Trophoblast cell (in vitro differentiated cells and primary cell): ENCODE data around the gene RNASE13.

Experiments used
- DNase-seq, 2 donors: peaks; one replicate each; pipeline ENCODE4 v3.0.0-alpha.2; 2016
- H2AFZ ChIP-seq: 2 replicates; pipeline ENCODE4 v1.6.1; 2013; ENCODE audit warnings: low read length, moderate library complexity, mild to moderate bottlenecking; ENCODE audit not compliant: insufficient read depth, poor library complexity
- H2AK5ac ChIP-seq: 2 replicates; pipeline ENCODE4 v1.6.1; 2013; ENCODE audit warnings: mild to moderate bottlenecking, low read length
- H2BK120ac ChIP-seq: 2 replicates; pipeline ENCODE4 v1.6.1; 2013; ENCODE audit warnings: low read length, mild to moderate bottlenecking, moderate library complexity; ENCODE audit not compliant: insufficient read depth, poor library complexity
- H2BK12ac ChIP-seq: 2 replicates; pipeline ENCODE4 v1.6.1; 2013; ENCODE audit warnings: mild to moderate bottlenecking, low read length, moderate library complexity
- H2BK5ac ChIP-seq: 2 replicates; pipeline ENCODE4 v1.6.1; 2013; ENCODE audit warnings: low read length, low read depth, moderate library complexity, mild to moderate bottlenecking; ENCODE audit not compliant: poor library complexity
- H3K14ac ChIP-seq: 2 replicates; pipeline ENCODE4 v1.6.1; 2013; ENCODE audit warnings: mild to moderate bottlenecking, low read length
- H3K18ac ChIP-seq: 2 replicates; pipeline ENCODE4 v1.6.1; 2013; ENCODE audit warnings: mild to moderate bottlenecking, low read length
- H3K23ac ChIP-seq: 2 replicates; pipeline ENCODE4 v1.6.1; 2013; ENCODE audit warnings: low read length
- H3K27ac ChIP-seq: 2 replicates; pipeline ENCODE4 v1.5.1; 2013; ENCODE audit warnings: low read depth, mild to moderate bottlenecking, inconsistent platforms, low read length, moderate library complexity
- H3K27me3 ChIP-seq: 2 replicates; pipeline ENCODE4 v1.6.1; 2013; ENCODE audit warnings: inconsistent platforms, mild to moderate bottlenecking, low read length, moderate library complexity; ENCODE audit not compliant: insufficient read depth
- H3K36me3 ChIP-seq, 2 experiments: 1 replicate in 1 of 2; 2 replicates in 1 of 2; pipeline ENCODE4 v1.6.1; 2013; ENCODE audit warnings: low read length in 2 of 2, mild to moderate bottlenecking in 2 of 2, moderate library complexity in 1 of 2; ENCODE audit not compliant: insufficient read depth in 2 of 2, control insufficient read depth in 1 of 2
- H3K4ac ChIP-seq: 2 replicates; pipeline ENCODE4 v1.6.1; 2013; ENCODE audit warnings: low read depth, mild to moderate bottlenecking, low read length, moderate library complexity
- H3K4me1 ChIP-seq, 2 experiments: 1 replicate in 1 of 2; 2 replicates in 1 of 2; pipeline ENCODE4 v1.6.1; 2013; ENCODE audit warnings: low read length in 2 of 2, mild to moderate bottlenecking in 2 of 2, moderate library complexity in 1 of 2; ENCODE audit not compliant: insufficient read depth in 2 of 2, control insufficient read depth in 1 of 2
- H3K4me2 ChIP-seq: 2 replicates; pipeline ENCODE4 v1.6.1; 2013; ENCODE audit warnings: inconsistent platforms, mild to moderate bottlenecking, low read length, moderate library complexity
- H3K4me3 ChIP-seq: 2 replicates; pipeline ENCODE4 v1.5.1; 2013; ENCODE audit warnings: mild to moderate bottlenecking, low read depth, low read length, inconsistent platforms
- H3K79me1 ChIP-seq: one replicate; pipeline ENCODE4 v1.6.1; 2013; ENCODE audit warnings: low read length
- H3K79me2 ChIP-seq: 2 replicates; pipeline ENCODE4 v1.6.1; 2013; ENCODE audit warnings: low read length, mild to moderate bottlenecking; ENCODE audit not compliant: control insufficient read depth, insufficient read depth, poor library complexity
- H3K9ac ChIP-seq: 2 replicates; pipeline ENCODE4 v1.6.1; 2013; ENCODE audit warnings: mild to moderate bottlenecking, low read length
- H3K9me3 ChIP-seq: 2 replicates; pipeline ENCODE4 v1.6.1; 2013; ENCODE audit warnings: low read depth, mild to moderate bottlenecking, control low read depth, inconsistent platforms, low read length; ENCODE audit not compliant: insufficient read depth
- H4K12ac ChIP-seq: 2 replicates; pipeline ENCODE4 v1.6.1; 2013; ENCODE audit warnings: low read depth, mild to moderate bottlenecking, low read length, moderate library complexity
- H4K8ac ChIP-seq: 2 replicates; pipeline ENCODE4 v1.6.1; 2013; ENCODE audit warnings: low read depth, mild to moderate bottlenecking, low read length, moderate library complexity
- H4K91ac ChIP-seq: one replicate; pipeline ENCODE4 v1.6.1; 2013; ENCODE audit warnings: low read depth, mild to moderate bottlenecking, low read length, moderate library complexity
- WGBS: extraction: QIAGEN DNeasy Blood & Tissue Kit; methylation state at CpG from one replicate; pipeline ENCODE4 v1.1.7; 2013; ENCODE audit warnings: missing lambda C conversion rate; ENCODE audit not compliant: insufficient read length, insufficient coverage; ENCODE audit errors: extremely low coverage; 5-methylcytosine and 5-hydroxymethylcytosine counted together

The RNASE13 gene

DNA sequence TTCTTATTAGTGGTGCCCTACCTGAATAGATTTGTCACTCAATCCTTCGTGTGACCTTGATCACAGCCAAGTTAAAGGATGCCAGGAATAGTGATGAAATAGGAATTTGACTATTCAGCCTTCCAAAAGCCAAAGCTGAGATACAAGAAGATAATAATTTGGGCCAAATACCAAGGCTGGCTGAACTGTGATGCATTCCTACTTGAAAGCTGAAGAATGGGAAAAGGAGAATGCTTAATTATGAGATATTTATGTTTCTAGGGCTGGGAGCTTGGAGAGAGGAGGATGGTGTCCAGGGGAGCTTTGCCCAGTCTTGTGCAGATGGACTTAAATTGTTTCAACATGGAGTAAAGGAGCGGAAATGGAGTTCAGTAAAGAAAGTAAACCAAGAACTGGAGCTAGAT is 12.8 kb upstream of the RNASE13 start:
- Histone ChIP-seq H3K79me1 (peaks cover 4% of the 10 kb centered on the region), H4K91ac (no peak overlapping the region), H2BK12ac (no peak overlapping the region), H3K27me3 (no peaks in the 10 kb centered on the region), H3K18ac (no peak overlapping the region), H4K8ac (no peak overlapping the region), H3K9ac (no peak overlapping the region), H3K4me3 (no peak overlapping the region), H3K14ac (no peak overlapping the region), H3K4ac (no peak overlapping the region), H4K12ac (no peak overlapping the region), H3K27ac (no peak overlapping the region), H3K9me3 (no peaks in the 10 kb centered on the region), H2BK5ac (no peak overlapping the region), H3K79me2 (no peaks in the 10 kb centered on the region), H2BK120ac (no peak overlapping the region), H3K4me2 (no peak overlapping the region), H3K36me3 (no peaks in the 10 kb centered on the region), H3K23ac (no peak overlapping the region), H3K4me1 (peaks cover 9 to 18% of the 10 kb centered on the region in 2 experiments), H2AFZ (no peak overlapping the region), H2AK5ac (no peak overlapping the region)
- no CpG with 5 or more reads among the region's 2 CpGs for WGBS
- DNase-seq = peak in 1 of 2 donors; percentile 38

DNA sequence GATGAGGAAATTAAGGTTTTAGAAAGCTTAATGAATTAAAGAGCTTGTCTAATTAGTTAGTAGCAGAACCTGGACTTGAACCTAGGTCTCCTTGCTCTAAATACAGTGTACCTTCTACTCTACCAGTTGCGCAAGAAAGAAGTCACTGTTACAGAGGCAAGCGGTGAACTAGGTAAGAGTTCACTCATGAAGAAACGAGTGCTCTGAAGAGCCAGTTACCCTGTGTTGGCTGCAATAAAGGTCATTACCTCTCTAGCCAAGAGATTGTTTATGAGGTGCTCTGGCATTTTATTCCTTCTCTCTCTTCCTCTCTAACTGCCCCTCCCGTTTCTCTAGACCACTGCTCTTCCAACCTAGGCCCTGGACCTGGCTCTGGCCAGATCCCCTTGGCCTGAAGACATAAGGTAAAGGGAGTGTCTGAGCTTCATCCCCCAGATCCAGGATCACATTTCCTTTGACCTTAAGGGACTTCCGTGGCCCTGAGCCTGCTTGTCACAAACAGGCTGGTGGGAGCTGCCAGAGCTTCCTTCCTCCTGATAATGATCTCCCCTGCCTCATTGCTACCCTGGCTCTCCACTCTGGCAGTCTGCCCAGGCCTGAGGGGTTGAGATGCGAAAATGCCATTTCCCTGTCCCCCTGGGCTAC is 9.5 kb upstream of the RNASE13 start:
- Histone ChIP-seq H4K12ac (no peak overlapping the region), H2AFZ (no peak overlapping the region), H3K14ac (no peak overlapping the region), H3K79me2 (no peaks in the 10 kb centered on the region), H2BK12ac (no peak overlapping the region), H3K23ac (no peak overlapping the region), H2BK120ac (no peak overlapping the region), H3K9me3 (no peaks in the 10 kb centered on the region), H3K36me3 (no peaks in the 10 kb centered on the region), H3K79me1 (peaks cover 4% of the 10 kb centered on the region), H2AK5ac (no peak overlapping the region), H4K8ac (no peak overlapping the region), H3K9ac (no peak overlapping the region), H3K4me3 (no peak overlapping the region), H3K4me2 (no peak overlapping the region), H3K27ac (no peak overlapping the region), H3K4ac (no peak overlapping the region), H3K27me3 (no peaks in the 10 kb centered on the region), H2BK5ac (no peak overlapping the region), H3K4me1 (peaks cover 16 to 26% of the 10 kb centered on the region in 2 experiments), H3K18ac (no peak overlapping the region), H4K91ac (no peak overlapping the region)
- WGBS = no CpG with 5 or more reads among the region's 6 CpGs
- peak; percentile 21 to 59 for DNase-seq

GRCh38 chr14:21043387-21043973 is 8.9 kb upstream of the RNASE13 start:
- Histone ChIP-seq H3K79me2 (no peaks in the 10 kb centered on the region), H3K18ac (no peak overlapping the region), H3K9ac (no peak overlapping the region), H3K27me3 (no peaks in the 10 kb centered on the region), H3K4ac (no peak overlapping the region), H4K91ac (no peak overlapping the region), H4K12ac (no peak overlapping the region), H3K4me2 (no peak overlapping the region), H3K9me3 (no peaks in the 10 kb centered on the region), H3K36me3 (no peaks in the 10 kb centered on the region), H2AK5ac (peak overlapping the region; percentile 65), H2AFZ (no peak overlapping the region), H2BK5ac (no peak overlapping the region), H3K4me1 (peaks cover 18 to 26% of the 10 kb centered on the region in 2 experiments), H3K14ac (no peak overlapping the region), H3K27ac (no peak overlapping the region), H3K4me3 (no peak overlapping the region), H2BK12ac (no peak overlapping the region), H2BK120ac (no peak overlapping the region), H3K23ac (no peak overlapping the region), H4K8ac (no peak overlapping the region), H3K79me1 (peaks cover 4% of the 10 kb centered on the region)
- no CpG with 5 or more reads among the region's 2 CpGs for WGBS
- DNase-seq = no peak

- WGBS = no CpG with 5 or more reads among the region's 8 CpGs
- no peak overlapping the region for H3K9ac ChIP-seq
- H3K14ac ChIP-seq = no peak overlapping the region
- H2AFZ ChIP-seq = no peak overlapping the region
- H2BK5ac ChIP-seq = no peak overlapping the region
- H3K27me3 ChIP-seq = no peaks in the 10 kb centered on the region
- H3K27ac ChIP-seq = no peak overlapping the region
- no peaks in the 10 kb centered on the region for H3K79me2 ChIP-seq
- no peak overlapping the region for H3K4me2 ChIP-seq
- no peak overlapping the region for H4K12ac ChIP-seq
- no peak overlapping the region for H2BK12ac ChIP-seq
- H3K4me3 ChIP-seq = no peak overlapping the region
- no peak overlapping the region for H3K18ac ChIP-seq
- H3K4ac ChIP-seq = no peak overlapping the region
- H3K23ac ChIP-seq = no peak overlapping the region
- no peak overlapping the region for H2BK120ac ChIP-seq
- H2AK5ac ChIP-seq = no peak overlapping the region
- DNase-seq = no peak
- peaks cover 18 to 26% of the 10 kb centered on the region in 2 experiments for H3K4me1 ChIP-seq
- H3K79me1 ChIP-seq = peaks cover 4% of the 10 kb centered on the region
- no peaks in the 10 kb centered on the region for H3K36me3 ChIP-seq
- H3K9me3 ChIP-seq = no peaks in the 10 kb centered on the region
- H4K91ac ChIP-seq = no peak overlapping the region
- no peak overlapping the region for H4K8ac ChIP-seq
Measured at GRCh38 chr14:21042918-21043317, 8.3 kb upstream of the RNASE13 start.
